ENCODE data around the gene PDZRN3. TPM values are rescaled to one million over a fixed set of nuclear protein-coding genes. Genes with fewer than 3 reads are reported as not detected.

Gene PDZRN3
- total RNA-seq, 2 donors from 2014 or later, result 6.1 to 10.4 TPM

GRCh38 chr3:73652896-73653295, 28.2 kb upstream of the PDZRN3 start:
- no peak overlapping the region for H3K9ac ChIP-seq (ENCODE audit: extremely low read depth, low read length, poor library complexity, severe bottlenecking)
- no peaks in the 10 kb centered on the region for H3K36me3 ChIP-seq (ENCODE audit: control insufficient read depth, insufficient read depth, low read length)
- no peaks in the 10 kb centered on the region for H3K27me3 ChIP-seq (ENCODE audit: control insufficient read depth, insufficient read depth, low read length, poor library complexity, severe bottlenecking)
- Mint-ChIP-seq H3K9me3 (no peaks in the 10 kb centered on the region), H3K4me3 (no peak overlapping the region), H3K27me3 (ENCODE audit: insufficient read depth) (no peaks in the 10 kb centered on the region), H3K36me3 (ENCODE audit: low read depth) (no peaks in the 10 kb centered on the region), H3K27ac (no peak overlapping the region), H3K4me1 (no peaks in the 10 kb centered on the region)
- H3K9me3 ChIP-seq (ENCODE audit: control insufficient read depth, low read length), result no peaks in the 10 kb centered on the region
- no peak for DNase-seq
- no peak overlapping the region for H3K27ac ChIP-seq (ENCODE audit: low read depth, low read length)
- no peak overlapping the region for H3K4me3 ChIP-seq (ENCODE audit: low read length)
- TF ChIP-seq, protein P1, sequence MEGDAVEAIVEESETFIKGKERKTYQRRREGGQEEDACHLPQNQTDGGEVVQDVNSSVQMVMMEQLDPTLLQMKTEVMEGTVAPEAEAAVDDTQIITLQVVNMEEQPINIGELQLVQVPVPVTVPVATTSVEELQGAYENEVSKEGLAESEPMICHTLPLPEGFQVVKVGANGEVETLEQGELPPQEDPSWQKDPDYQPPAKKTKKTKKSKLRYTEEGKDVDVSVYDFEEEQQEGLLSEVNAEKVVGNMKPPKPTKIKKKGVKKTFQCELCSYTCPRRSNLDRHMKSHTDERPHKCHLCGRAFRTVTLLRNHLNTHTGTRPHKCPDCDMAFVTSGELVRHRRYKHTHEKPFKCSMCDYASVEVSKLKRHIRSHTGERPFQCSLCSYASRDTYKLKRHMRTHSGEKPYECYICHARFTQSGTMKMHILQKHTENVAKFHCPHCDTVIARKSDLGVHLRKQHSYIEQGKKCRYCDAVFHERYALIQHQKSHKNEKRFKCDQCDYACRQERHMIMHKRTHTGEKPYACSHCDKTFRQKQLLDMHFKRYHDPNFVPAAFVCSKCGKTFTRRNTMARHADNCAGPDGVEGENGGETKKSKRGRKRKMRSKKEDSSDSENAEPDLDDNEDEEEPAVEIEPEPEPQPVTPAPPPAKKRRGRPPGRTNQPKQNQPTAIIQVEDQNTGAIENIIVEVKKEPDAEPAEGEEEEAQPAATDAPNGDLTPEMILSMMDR (conservative IDR thresholded peaks at IDR 0.05), result no peak
- no peaks in the 10 kb centered on the region for H3K4me1 ChIP-seq (ENCODE audit: control insufficient read depth, insufficient read depth, low read length)
- WGBS, 2 experiments (ENCODE audit: insufficient coverage in 1 of 2, insufficient read length in 1 of 2), result 92% methylated on average over 3 of the region's 3 CpGs; no CpG with 5 or more reads in 1 of the 2 experiments

GRCh38 chr3:73637042-73637441, 12.3 kb upstream of the PDZRN3 start:
- peaks cover 13% of the 10 kb centered on the region for H3K4me1 Mint-ChIP-seq
- peaks cover 5% of the 10 kb centered on the region for H3K4me1 ChIP-seq (ENCODE audit: control insufficient read depth, insufficient read depth, low read length)
- no peaks in the 10 kb centered on the region for H3K36me3 Mint-ChIP-seq (ENCODE audit: low read depth)
- no peak overlapping the region for H3K4me3 ChIP-seq (ENCODE audit: low read length)
- DNase-seq, result no peak
- H3K9me3 ChIP-seq (ENCODE audit: control insufficient read depth, low read length), result no peaks in the 10 kb centered on the region
- TF ChIP-seq, protein P1 (conservative IDR thresholded peaks at IDR 0.05), result no peak
- H3K27me3 ChIP-seq (ENCODE audit: control insufficient read depth, insufficient read depth, low read length, poor library complexity, severe bottlenecking), result no peaks in the 10 kb centered on the region
- H3K9ac ChIP-seq (ENCODE audit: extremely low read depth, low read length, poor library complexity, severe bottlenecking), result no peak overlapping the region
- no peak overlapping the region for H3K27ac ChIP-seq (ENCODE audit: low read depth, low read length)
- H3K27me3 Mint-ChIP-seq (ENCODE audit: insufficient read depth), result peaks cover 9% of the 10 kb centered on the region
- H3K27ac Mint-ChIP-seq, result no peak overlapping the region
- no peaks in the 10 kb centered on the region for H3K9me3 Mint-ChIP-seq
- no peak overlapping the region for H3K4me3 Mint-ChIP-seq
- no peaks in the 10 kb centered on the region for H3K36me3 ChIP-seq (ENCODE audit: control insufficient read depth, insufficient read depth, low read length)

DNA sequence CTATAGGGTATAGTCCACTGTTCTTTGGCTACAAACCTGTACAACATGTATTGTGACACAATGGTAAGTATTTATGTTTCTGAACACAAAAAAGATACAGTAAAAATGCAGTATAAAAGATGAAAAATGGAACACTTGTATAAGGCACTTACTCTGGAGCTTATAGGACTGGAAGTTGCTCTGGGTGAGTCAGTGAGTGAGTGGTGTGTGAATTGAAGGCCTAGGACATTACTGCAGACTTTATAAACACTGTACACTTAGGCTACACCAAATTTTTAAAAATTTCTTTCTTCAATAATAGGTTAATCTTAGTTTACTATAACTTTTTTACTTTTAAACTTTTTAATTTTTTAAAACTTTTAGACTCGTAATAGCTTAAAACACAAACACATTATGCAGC, 10.5 kb upstream of the PDZRN3 start:
- H3K36me3 Mint-ChIP-seq (ENCODE audit: low read depth), result no peaks in the 10 kb centered on the region

More for the DNA sequence above, 10.5 kb upstream of the PDZRN3 start:
- Mint-ChIP-seq H3K4me1 (peaks cover 10% of the 10 kb centered on the region), H3K27ac (no peak overlapping the region), H3K4me3 (no peak overlapping the region), H3K27me3 (ENCODE audit: insufficient read depth) (peaks cover 10% of the 10 kb centered on the region), H3K9me3 (no peaks in the 10 kb centered on the region)
- Histone ChIP-seq H3K9me3 (ENCODE audit: control insufficient read depth, low read length) (no peaks in the 10 kb centered on the region), H3K4me3 (ENCODE audit: low read length) (no peak overlapping the region), H3K9ac (ENCODE audit: extremely low read depth, low read length, poor library complexity, severe bottlenecking) (no peak overlapping the region), H3K27me3 (ENCODE audit: control insufficient read depth, insufficient read depth, low read length, poor library complexity, severe bottlenecking) (no peaks in the 10 kb centered on the region), H3K4me1 (ENCODE audit: control insufficient read depth, insufficient read depth, low read length) (peaks cover 3% of the 10 kb centered on the region), H3K27ac (ENCODE audit: low read depth, low read length) (no peak overlapping the region), H3K36me3 (ENCODE audit: control insufficient read depth, insufficient read depth, low read length) (no peaks in the 10 kb centered on the region)
- TF ChIP-seq, protein P1 (conservative IDR thresholded peaks at IDR 0.05), result no peak
- no CpG with 5 or more reads among the region's 1 CpG for WGBS, 2 experiments (ENCODE audit: insufficient coverage in 1 of 2, insufficient read length in 1 of 2)
- no peak for DNase-seq

Measured in endodermal cell (in vitro differentiated cells).